ENCODE measurements around the gene ELMO3. TPM values are rescaled to one million over a fixed set of nuclear protein-coding genes. Genes with fewer than 3 reads are reported as not detected.

ELMO3 gene
- total and polyA plus RNA-seq, 2 of the 13 experiments (the other 11 are each of a cell fraction or from before 2014, with no cell fraction given): 2.6 to 4.0 TPM

DNA sequence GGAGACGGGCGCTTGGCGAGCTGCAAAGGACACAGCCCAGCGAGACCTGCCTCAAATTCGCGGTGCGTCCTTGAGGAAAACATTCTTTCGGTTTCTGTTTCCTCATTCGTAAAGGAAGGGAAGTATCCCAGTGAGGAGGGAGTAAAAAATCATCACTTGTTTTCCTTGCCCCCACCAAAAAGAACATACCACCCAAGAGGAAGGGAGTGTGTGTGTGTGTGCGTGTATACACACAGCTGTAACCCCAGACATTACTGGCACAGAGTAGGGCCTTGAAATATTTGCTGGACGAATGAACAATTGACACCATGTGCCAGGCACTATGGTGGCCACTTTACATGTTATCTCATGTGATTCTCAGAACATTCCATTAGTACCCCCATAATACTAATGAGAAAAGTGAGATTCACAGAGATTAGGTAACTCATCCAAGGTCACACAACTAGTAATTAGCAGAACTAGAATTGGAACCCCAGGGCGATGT lies 13.2 kb upstream of the ELMO3 start (continued):
- TF ChIP-seq KLF15 (CRISPR knock-in tag; IDR thresholded peaks at IDR 0.05; ENCODE audit: borderline replicate concordance) (no peak), KLF13 (CRISPR knock-in tag; IDR thresholded peaks at IDR 0.05) (0 out of 2 replicates have a peak, but pooled peaks have one; percentile 6), ZNF709 (CRISPR knock-in tag; IDR thresholded peaks at IDR 0.05) (peak; percentile 49; the same call in 1 of the 2 replicates), ZNF326 (CRISPR knock-in tag; IDR thresholded peaks at IDR 0.05; ENCODE audit: borderline replicate concordance) (no peak), MTF1 (CRISPR knock-in tag; IDR thresholded peaks at IDR 0.05) (no peak), ZSCAN25 (CRISPR knock-in tag; IDR thresholded peaks at IDR 0.05) (peak; percentile 4; the same call in 1 of the 2 replicates), HOXA3 (CRISPR knock-in tag; IDR thresholded peaks at IDR 0.05) (no peak), ZNF350 (CRISPR knock-in tag; IDR thresholded peaks at IDR 0.05; ENCODE audit: borderline replicate concordance, low read depth) (0 out of 2 replicates have a peak, but pooled peaks have one; percentile 2), ZNF776 (CRISPR knock-in tag; IDR thresholded peaks at IDR 0.05) (peak; percentile 4; the same call in 1 of the 2 replicates), CREM (IDR thresholded peaks at IDR 0.05) (no peak), CREM (CRISPR knock-in tag; IDR thresholded peaks at IDR 0.05) (no peak), MNT (IDR thresholded peaks at IDR 0.05) (no peak), CBX1 (IDR thresholded peaks at IDR 0.05; ENCODE audit: low read depth) (peak; percentile 3), SNAPC4 (CRISPR knock-in tag; IDR thresholded peaks at IDR 0.05) (no peak), MTA1 (CRISPR knock-in tag; IDR thresholded peaks at IDR 0.05; ENCODE audit: borderline replicate concordance) (no peak), ESRRA (CRISPR knock-in tag; IDR thresholded peaks at IDR 0.05; ENCODE audit: low read depth) (peak; percentile 22; the same call in 1 of the 2 replicates), ZNF672 (CRISPR knock-in tag; IDR thresholded peaks at IDR 0.05) (no peak)
- TF ChIP-seq, protein P1, sequence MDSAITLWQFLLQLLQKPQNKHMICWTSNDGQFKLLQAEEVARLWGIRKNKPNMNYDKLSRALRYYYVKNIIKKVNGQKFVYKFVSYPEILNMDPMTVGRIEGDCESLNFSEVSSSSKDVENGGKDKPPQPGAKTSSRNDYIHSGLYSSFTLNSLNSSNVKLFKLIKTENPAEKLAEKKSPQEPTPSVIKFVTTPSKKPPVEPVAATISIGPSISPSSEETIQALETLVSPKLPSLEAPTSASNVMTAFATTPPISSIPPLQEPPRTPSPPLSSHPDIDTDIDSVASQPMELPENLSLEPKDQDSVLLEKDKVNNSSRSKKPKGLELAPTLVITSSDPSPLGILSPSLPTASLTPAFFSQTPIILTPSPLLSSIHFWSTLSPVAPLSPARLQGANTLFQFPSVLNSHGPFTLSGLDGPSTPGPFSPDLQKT (CRISPR knock-in tag; IDR thresholded peaks at IDR 0.05; ENCODE audit: borderline replicate concordance): no peak
- TF ChIP-seq, protein P2, sequence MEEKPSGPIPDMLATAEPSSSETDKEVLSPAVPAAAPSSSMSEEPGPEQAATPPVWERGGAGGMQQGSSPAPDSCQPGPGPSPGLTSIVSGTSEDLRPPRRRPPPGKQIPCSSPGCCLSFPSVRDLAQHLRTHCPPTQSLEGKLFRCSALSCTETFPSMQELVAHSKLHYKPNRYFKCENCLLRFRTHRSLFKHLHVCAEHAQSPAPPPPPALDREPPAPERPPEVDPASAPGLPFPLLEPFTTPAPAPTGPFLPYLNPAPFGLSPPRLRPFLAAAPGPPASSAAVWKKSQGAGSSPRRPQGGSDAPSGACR (CRISPR knock-in tag; IDR thresholded peaks at IDR 0.05): 0 out of 2 replicates have a peak, but pooled peaks have one; percentile 11

All from HepG2 (cell line).